ENCODE data around the gene POLD4.

GRCh38 chr11:67349457-67349856, 3.9 kb downstream of the POLD4 start:
- TF ChIP-seq TAF1 (CRISPR knock-in tag; IDR thresholded peaks at IDR 0.05) (no peak), KAT2B (IDR thresholded peaks at IDR 0.05; ENCODE audit: borderline replicate concordance, low read depth, low read length) (no peak), SIN3A (IDR thresholded peaks at IDR 0.05; ENCODE audit: borderline replicate concordance, low read depth, low read length) (no peak), MXI1 (IDR thresholded peaks at IDR 0.05; ENCODE audit: borderline replicate concordance, low read depth, low read length) (no peak), CTCF (CRISPR knock-in tag; IDR thresholded peaks at IDR 0.05) (no peak), HNF1B (CRISPR knock-in tag; IDR thresholded peaks at IDR 0.05) (no peak), RNF2 (conservative IDR thresholded peaks at IDR 0.05; ENCODE audit: low read depth) (no peak), ZBTB34 (CRISPR knock-in tag; IDR thresholded peaks at IDR 0.05) (no peak), YY1 (IDR thresholded peaks at IDR 0.05; ENCODE audit: insufficient read depth, insufficient replicate concordance, low read depth, low read length) (no peak), EHMT2 (IDR thresholded peaks at IDR 0.05; ENCODE audit: borderline replicate concordance, low read depth, low read length) (no peak), POLR2A (IDR thresholded peaks at IDR 0.05; ENCODE audit: insufficient read depth in 1 of 2, low read depth in 2 of 2, low read length in 2 of 2) (no peak), ZSCAN5A (CRISPR knock-in tag; IDR thresholded peaks at IDR 0.05; ENCODE audit: borderline replicate concordance) (no peak), ZNF776 (CRISPR knock-in tag; IDR thresholded peaks at IDR 0.05) (no peak)
